GM23248 (cell line): Measurements from ENCODE around the gene BUD31. TPM values are rescaled to one million over a fixed set of nuclear protein-coding genes. Genes with fewer than 3 reads are reported as not detected.

Source experiments
- DNase-seq: peaks from one replicate; pipeline ENCODE4 v3.0.0-alpha.2; 2015
- H2AFZ ChIP-seq: fragments of 200-600 bp; sonication (generic); 2 replicates; pipeline ENCODE4 v1.6.1; 2016; ENCODE audit warnings: antibody characterized with exemption
- H3F3A ChIP-seq: fragments of 200-600 bp; sonication (generic); 2 replicates; pipeline ENCODE4 v1.6.1; 2016; ENCODE audit warnings: mild to moderate bottlenecking, antibody characterized with exemption, mixed run types; ENCODE audit not compliant: insufficient read depth
- H3K27ac ChIP-seq: fragments of 200-600 bp; sonication (generic); 2 replicates; pipeline ENCODE4 v1.5.1; 2016; ENCODE audit warnings: mild to moderate bottlenecking
- H3K27me3 ChIP-seq: fragments of 200-600 bp; sonication (generic); replicated peaks from 2 replicates; pipeline ENCODE4 v1.6.1; 2016; ENCODE audit warnings: mild to moderate bottlenecking; ENCODE audit not compliant: insufficient read depth
- H3K36me3 ChIP-seq: fragments of 200-600 bp; sonication (generic); 2 replicates; pipeline ENCODE4 v1.6.1; 2016; ENCODE audit warnings: low read depth, mild to moderate bottlenecking
- H3K4me1 ChIP-seq: fragments of 200-600 bp; sonication (generic); 2 replicates; pipeline ENCODE4 v1.6.1; 2016; ENCODE audit warnings: mild to moderate bottlenecking; ENCODE audit not compliant: insufficient read depth
- H3K4me2 ChIP-seq: fragments of 200-600 bp; sonication (generic); one replicate; pipeline ENCODE4 v1.6.1; 2016; ENCODE audit warnings: mild to moderate bottlenecking; ENCODE audit not compliant: unreplicated experiment
- H3K4me3 ChIP-seq: fragments of 200-600 bp; sonication (generic); 2 replicates; pipeline ENCODE4 v1.5.1; 2016; ENCODE audit warnings: mild to moderate bottlenecking
- H3K79me2 ChIP-seq: fragments of 200-600 bp; sonication (generic); 2 replicates; pipeline ENCODE4 v1.6.1; 2016; ENCODE audit warnings: mild to moderate bottlenecking; ENCODE audit not compliant: insufficient read depth
- H3K9ac ChIP-seq: fragments of 200-600 bp; sonication (generic); 2 replicates; pipeline ENCODE4 v1.6.1; 2016; ENCODE audit warnings: mild to moderate bottlenecking
- H3K9me2 ChIP-seq: fragments of 200-600 bp; sonication (generic); 2 replicates; pipeline ENCODE4 v1.6.1; 2016; ENCODE audit warnings: mixed run types, mild to moderate bottlenecking, moderate library complexity; ENCODE audit not compliant: insufficient read depth
- H3K9me3 ChIP-seq: fragments of 200-600 bp; sonication (generic); one replicate; pipeline ENCODE4 v1.6.1; 2017; ENCODE audit warnings: low read depth
- H4K20me1 ChIP-seq: fragments of 200-600 bp; sonication (generic); 2 replicates; pipeline ENCODE4 v1.6.0; 2016; ENCODE audit not compliant: insufficient read depth
- EZH2 ChIP-seq: fragments of 200-600 bp; sonication (generic); IDR thresholded peaks from 2 replicates; pipeline ENCODE4 v1.6.1; 2018; ENCODE audit warnings: antibody characterized with exemption, mild to moderate bottlenecking; ENCODE audit not compliant: insufficient read depth, poor library complexity, severe bottlenecking
- EZH2phosphoT487 ChIP-seq: fragments of 200-600 bp; sonication (generic); IDR thresholded peaks from 2 replicates; pipeline ENCODE4 v1.6.1; 2018; ENCODE audit warnings: antibody characterized with exemption, moderate library complexity, mild to moderate bottlenecking, low read depth; ENCODE audit not compliant: insufficient read depth
- WGBS, 2 experiments: methylation state at CpG; one replicate each; pipeline ENCODE4 v1.1.6; 2015 to 2017; ENCODE audit warnings: low lambda C conversion rate in 2 of 2, low coverage in 1 of 2; ENCODE audit errors: missing lambda C conversion rate in 2 of 2; 5-methylcytosine and 5-hydroxymethylcytosine counted together
- in situ Hi-C: fragments of 300-500 bp; cut with MboI; formaldehyde crosslinking; loops from 2 replicates; pipeline ENCODE4 v1.15.0; 2020
- polyA plus RNA-seq: library from polyadenylated mRNA; unstranded; fragments of >200 nt; fragmentation: Nextera tagmentation; extraction: Ambion mirVana; gene quantifications from 2 replicates; pipeline ENCODE4 v1.2.1, GENCODE V29; 2016
- total RNA-seq: library from RNA; depleted of rRNA; stranded (reverse); fragments of >200 nt; shearing (Covaris generic); gene quantifications from 2 replicates; pipeline ENCODE4 v1.2.3, GENCODE V29; 2014

The BUD31 gene
- total and polyA plus RNA-seq, 2 experiments from 2014 or later, result 71.8 to 318 TPM

DNA sequence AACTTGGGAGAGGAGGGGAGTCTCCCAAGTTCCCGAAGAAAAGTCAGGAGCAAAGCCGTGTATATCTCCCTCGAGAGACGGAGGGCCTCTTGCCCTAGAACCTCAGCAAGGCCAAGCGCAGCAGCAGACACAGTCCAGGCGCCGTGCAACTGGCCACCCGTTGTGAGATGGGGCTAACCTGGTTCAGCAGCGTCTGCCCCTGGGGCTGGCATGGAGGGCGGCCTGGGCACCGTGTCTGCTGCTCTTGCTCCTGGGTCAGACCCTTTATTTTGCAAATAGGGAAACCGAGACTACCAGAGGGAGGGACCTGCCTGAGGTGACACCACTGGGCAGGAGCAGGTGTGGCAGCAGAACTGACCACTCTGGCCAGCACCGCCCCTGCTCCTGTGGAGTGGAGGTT is 43.8 kb downstream of the BUD31 start:
- no peak for DNase-seq
- TF ChIP-seq EZH2phosphoT487 (no peak), EZH2 (no peak)
- Histone ChIP-seq H3K27ac (no peak overlapping the region), H3F3A (peaks cover 6% of the 10 kb centered on the region; the same call in 1 of the 2 replicates), H3K4me2 (no peak overlapping the region), H3K4me3 (no peak overlapping the region), H2AFZ (no peak overlapping the region), H3K4me1 (no peaks in the 10 kb centered on the region), H3K9ac (no peak overlapping the region), H3K36me3 (no peaks in the 10 kb centered on the region; the same call in 1 of the 2 replicates), H3K9me2 (no peaks in the 10 kb centered on the region), H3K27me3 (no peaks in the 10 kb centered on the region), H3K79me2 (peaks cover 29% of the 10 kb centered on the region), H3K9me3 (no peaks in the 10 kb centered on the region), H4K20me1 (no peaks in the 10 kb centered on the region)
- in situ Hi-C loops, result no loop called here
- 89% methylated on average over 13 of the region's 13 CpGs for WGBS, 2 experiments

DNA sequence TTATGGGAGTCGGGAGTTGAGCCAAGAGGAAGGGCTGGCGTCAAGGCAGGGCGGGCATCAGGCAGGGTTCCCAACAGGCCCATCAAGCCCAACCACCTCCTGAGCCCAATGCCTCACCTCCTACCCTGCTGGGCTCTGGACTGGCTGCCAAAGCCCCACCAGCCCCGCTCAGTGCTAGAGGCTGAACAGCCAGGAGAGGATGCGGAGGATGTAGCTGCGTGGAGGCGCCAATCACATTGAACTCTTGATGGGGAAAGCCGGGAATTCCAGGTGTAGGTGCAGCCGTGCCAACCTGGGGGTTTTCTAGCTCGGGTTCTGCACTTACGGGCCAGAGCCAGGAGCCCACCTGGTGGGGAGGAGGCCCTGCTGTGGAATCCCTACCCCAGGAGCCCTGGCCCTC is 44.3 kb downstream of the BUD31 start:
- DNase-seq, result no peak
- H3K4me2 ChIP-seq, result no peak overlapping the region
- TF ChIP-seq EZH2phosphoT487, result no peak
- no peak for TF ChIP-seq EZH2
- peaks cover 34% of the 10 kb centered on the region for H3K79me2 ChIP-seq
- H3K36me3 ChIP-seq, result no peaks in the 10 kb centered on the region; the same call in 1 of the 2 replicates
- 90 to 92% methylated on average over 10 to 11 of the region's 11 CpGs for WGBS, 2 experiments
- no peaks in the 10 kb centered on the region for H3K4me1 ChIP-seq
- H3K9me2 ChIP-seq, result no peaks in the 10 kb centered on the region
- H3F3A ChIP-seq, result peaks cover 6% of the 10 kb centered on the region; the same call in 1 of the 2 replicates
- no peaks in the 10 kb centered on the region for H4K20me1 ChIP-seq
- no peak overlapping the region for H3K27ac ChIP-seq
- no peak overlapping the region for H2AFZ ChIP-seq
- no peak overlapping the region for H3K9ac ChIP-seq
- H3K4me3 ChIP-seq, result no peak overlapping the region
- no peaks in the 10 kb centered on the region for H3K27me3 ChIP-seq
- in situ Hi-C loops, result no loop called here
- no peaks in the 10 kb centered on the region for H3K9me3 ChIP-seq

DNA sequence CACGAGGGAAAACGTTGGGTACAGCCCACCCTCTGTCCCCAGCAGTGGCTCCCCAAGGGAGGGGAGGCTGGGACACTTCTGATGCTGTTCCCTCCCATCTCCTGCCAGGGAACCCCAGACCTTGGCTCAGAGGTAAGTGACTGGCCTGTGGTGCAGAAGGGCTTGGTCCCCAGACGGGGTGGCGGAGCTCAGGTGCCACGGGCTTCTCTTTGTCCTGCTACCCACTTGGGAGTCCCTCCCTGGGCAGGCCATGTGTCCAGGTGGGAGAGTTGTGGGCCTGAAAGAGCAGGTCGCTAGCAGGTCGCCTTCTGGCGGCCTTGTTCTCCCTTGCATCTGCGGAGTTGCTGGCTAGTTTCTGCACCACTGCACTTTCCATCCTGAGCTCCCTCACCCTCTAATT is 47.1 kb downstream of the BUD31 start:
- in situ Hi-C loops, result no loop called here
- no peak for DNase-seq

DNA sequence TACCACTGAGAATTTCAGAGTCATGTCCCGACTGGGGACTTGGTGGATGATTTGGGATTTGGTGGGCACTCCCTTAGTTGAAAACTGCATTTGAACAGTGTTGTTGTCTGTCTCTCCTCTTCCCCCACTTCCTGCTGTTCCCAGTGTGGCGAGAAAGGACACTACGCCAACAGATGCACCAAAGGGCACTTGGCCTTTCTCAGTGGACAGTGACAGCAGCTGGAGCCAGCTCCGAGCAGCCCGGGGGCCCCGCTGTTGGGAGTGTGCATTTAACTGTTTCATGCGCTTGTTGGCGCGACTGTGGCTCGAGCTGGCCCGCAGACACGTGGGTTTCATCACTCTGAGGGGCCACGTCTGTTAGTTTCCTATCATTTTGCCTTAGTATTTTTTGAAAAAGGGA is 47.5 kb downstream of the BUD31 start:
- Histone ChIP-seq H3K36me3 (peaks cover 6% of the 10 kb centered on the region; the same call in 1 of the 2 replicates), H3K9ac (no peak overlapping the region), H3K4me3 (no peak overlapping the region), H2AFZ (no peak overlapping the region), H3K4me1 (no peaks in the 10 kb centered on the region), H3K4me2 (no peak overlapping the region), H3K27ac (no peak overlapping the region), H3K27me3 (no peaks in the 10 kb centered on the region), H3K9me2 (no peaks in the 10 kb centered on the region), H3F3A (peaks cover 16% of the 10 kb centered on the region), H4K20me1 (peaks cover 5% of the 10 kb centered on the region; the same call in 1 of the 2 replicates), H3K79me2 (peaks cover 66% of the 10 kb centered on the region), H3K9me3 (no peaks in the 10 kb centered on the region)
- in situ Hi-C loops, result no loop called here
- TF ChIP-seq EZH2 (no peak), EZH2phosphoT487 (no peak)
- WGBS, 2 experiments, result 59% methylated on average over 13 of the region's 13 CpGs
- DNase-seq, result no peak

More for the DNA sequence above, 47.1 kb downstream of the BUD31 start:
- Histone ChIP-seq H3K79me2 (peaks cover 62% of the 10 kb centered on the region), H3K4me1 (no peaks in the 10 kb centered on the region), H3K27me3 (no peaks in the 10 kb centered on the region), H3F3A (peaks cover 16% of the 10 kb centered on the region), H3K4me3 (no peak overlapping the region), H2AFZ (no peak overlapping the region), H3K27ac (no peak overlapping the region), H3K36me3 (peaks cover 6% of the 10 kb centered on the region; the same call in 1 of the 2 replicates), H3K9me2 (no peaks in the 10 kb centered on the region), H4K20me1 (peaks cover 5% of the 10 kb centered on the region; the same call in 1 of the 2 replicates), H3K4me2 (no peak overlapping the region), H3K9me3 (no peaks in the 10 kb centered on the region), H3K9ac (no peak overlapping the region)
- WGBS, 2 experiments, result 64 to 69% methylated on average over 9 of the region's 9 CpGs
- TF ChIP-seq EZH2 (no peak), EZH2phosphoT487 (no peak)
